CD4-positive, alpha-beta T cell treated with Interleukin-17A for 1 hour (primary cell): Measurements from ENCODE around the gene KRTAP10-10.
"Not testable (repeated sequence)": the region's sequence is repeated elsewhere in the genome, so short reads cannot be mapped to it uniquely, and the experiment has no call there.

Experiments
- DNase-seq: peaks from one replicate; pipeline ENCODE4 v3.0.0-alpha.2; 2020

Gene KRTAP10-10

GRCh38 chr21:44653656-44654575 is 16.8 kb downstream of the KRTAP10-10 start:
- DNase-seq: peak; percentile 81

DNA sequence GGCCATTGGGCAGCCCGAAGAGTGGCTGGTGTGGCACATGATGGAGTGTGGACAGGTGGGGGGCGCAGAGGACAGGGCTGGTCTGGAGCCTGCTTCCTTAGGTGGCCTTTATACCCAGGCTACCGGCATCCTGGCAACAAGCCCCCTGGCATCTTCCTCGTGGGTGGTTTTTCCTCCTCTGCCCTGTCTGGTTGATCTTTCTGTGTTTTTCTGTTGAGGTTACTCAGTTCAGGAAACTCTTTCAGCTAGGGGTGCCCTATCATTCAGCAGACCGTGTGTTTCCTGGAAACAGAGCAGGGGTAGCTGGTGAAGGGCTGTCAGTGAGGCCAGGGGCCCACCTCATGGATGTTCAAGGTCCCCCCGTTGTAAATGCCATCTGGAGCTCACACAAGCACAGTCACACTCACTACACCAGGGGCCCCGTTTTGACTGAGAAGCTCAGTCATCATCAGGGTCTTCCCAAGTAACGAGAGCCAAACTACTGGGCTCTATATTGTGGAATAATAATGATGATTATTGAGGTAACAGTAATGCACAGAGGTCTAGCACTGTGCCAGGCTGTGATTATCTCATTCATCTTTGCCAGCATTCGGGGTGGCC is 17.5 kb downstream of the KRTAP10-10 start, which contains the start of gene KRTAP12-4:
Gene KRTAP12-4 (minus strand): TSS at position 84 of the 600 bp plus-strand sequence. CDS start 45 bp downstream, at position 39.
- peak; percentile 14 for DNase-seq

- DNase-seq: no peak
These were observed 19.7 kb downstream of the KRTAP10-10 start for GRCh38 chr21:44656868-44657267.

GRCh38 chr21:44657635-44658540 is 20.7 kb downstream of the KRTAP10-10 start, which contains the start of gene KRTAP12-3:
Gene KRTAP12-3, plus strand, starts transcription at chr21:44657932. Its CDS starts 48 bp downstream, at chr21:44657980.
- DNase-seq: peak; percentile 85

GRCh38 chr21:44658541-44658910 is 21.4 kb downstream of the KRTAP10-10 start:
- DNase-seq: no peak

DNA sequence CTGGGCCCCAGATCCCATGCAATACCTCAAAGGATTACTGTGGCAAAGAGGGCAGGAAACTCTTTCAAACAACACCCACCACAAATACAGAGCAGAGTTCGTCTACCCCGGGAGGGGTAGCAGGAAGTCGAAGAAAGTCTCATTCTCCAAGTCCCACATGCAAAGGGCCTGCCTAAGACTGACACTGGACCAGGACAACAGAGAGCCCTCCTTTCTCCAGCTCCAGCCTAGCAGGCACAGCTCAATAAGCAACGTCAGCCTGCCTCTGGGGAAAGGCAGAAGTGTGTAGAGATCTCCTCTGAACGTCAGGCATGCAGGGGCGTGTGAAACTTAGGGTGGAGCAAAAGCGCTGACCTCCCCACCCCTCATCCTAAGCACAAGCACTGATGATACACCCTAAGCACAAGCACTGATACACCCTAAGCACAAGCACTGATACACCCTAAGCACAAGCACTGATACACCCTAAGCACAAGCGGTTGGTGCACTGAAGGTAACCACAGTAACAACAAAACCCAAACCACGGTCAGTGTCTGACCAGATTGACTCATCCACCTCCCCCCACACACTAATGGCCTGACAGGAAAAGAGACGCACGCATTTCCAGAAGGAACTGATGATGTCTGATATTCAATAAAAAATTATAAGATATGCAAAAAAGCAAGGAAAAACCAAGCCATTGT is 21.9 kb downstream of the KRTAP10-10 start:
- DNase-seq: peak; percentile 49

DNA sequence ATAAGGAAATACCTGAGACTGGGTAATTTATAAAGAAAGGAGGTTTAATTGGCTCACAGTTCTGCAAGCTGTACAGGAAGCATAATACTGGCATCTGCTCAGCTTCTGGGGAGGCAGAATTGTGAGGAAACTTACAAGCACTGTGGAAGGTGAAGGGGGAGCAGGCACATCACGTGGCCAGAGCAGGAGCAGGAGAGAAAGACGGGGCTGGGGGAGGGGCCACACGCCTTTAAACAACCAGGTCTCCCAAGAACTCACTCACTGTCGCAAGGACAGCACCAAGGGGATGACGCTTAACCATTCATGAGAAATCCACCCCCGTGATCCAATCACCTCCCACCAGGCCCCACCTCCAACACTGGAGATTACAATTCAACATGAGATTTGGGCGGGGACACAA is 24.4 kb downstream of the KRTAP10-10 start:
- DNase-seq: not testable (repeated sequence)

DNA sequence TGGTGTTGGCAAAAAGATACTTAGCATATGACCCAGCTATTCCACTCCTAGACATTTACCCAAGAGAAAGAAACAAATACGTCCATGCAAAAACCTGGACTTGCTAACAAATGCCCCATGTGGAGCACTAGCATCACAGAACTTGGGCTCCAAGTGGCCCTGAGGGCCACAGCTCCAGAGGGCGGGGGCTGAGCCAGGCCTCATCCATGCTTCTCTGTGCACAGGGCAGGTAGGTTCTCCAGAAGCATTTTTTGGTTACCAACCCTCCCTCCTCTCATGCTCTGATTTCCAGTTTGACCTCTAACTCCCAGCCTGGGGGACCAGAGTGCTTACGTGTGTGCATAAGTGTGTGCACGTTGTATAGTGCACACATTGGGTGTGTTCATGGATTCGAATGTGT is 27.5 kb downstream of the KRTAP10-10 start:
- no peak for DNase-seq

DNA sequence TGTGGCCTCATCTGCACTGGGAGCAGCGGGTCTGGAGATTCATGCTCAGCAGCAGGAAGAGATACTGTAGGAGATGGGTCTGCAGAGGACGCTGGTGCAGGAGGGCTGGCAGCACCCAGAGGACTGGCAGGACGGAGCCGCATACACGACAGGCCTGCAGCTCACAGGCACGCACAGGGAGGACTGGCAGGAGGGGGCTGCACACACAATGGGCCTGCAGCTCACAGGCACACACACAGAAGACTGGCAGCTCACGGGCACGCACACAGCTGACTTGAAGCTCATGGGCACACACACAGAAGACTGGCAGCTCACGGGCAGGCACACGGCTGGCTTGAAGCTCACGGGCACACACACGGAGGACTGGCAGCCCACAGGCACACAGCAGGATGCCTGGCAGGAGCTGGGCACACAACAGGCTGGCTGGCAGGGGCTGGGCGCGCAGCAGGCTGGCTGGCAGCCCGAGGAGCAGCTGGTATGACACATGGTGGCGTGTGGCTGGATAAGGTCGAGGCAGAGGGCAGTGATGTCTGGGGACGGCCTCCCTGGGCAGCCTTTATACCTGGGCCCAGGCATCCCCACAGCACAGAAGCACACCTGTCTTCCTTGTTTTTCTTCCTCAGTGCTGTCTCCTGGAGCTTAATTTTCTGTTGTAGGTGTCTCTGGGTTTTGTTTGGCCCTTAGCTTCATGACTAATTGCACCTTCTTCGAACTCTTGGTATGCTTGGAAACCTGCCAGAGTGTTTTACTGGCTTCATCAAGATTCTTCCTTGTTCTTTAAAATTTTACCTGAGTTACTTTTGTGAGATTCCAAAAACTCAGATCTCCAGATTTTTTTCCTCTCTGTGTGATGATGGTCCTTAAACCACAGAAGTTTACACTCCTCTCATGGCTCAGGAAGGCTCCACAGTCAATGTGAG is 29.5 kb downstream of the KRTAP10-10 start, which contains the start of gene KRTAP12-2:
Gene KRTAP12-2 (minus strand): TSS at position 527 of the 920 bp plus-strand sequence. CDS start 41 bp downstream, at position 486.
- no peak for DNase-seq

- DNase-seq: no peak
These were observed 30.5 kb downstream of the KRTAP10-10 start for GRCh38 chr21:44667612-44668011.

GRCh38 chr21:44670642-44671432 is 33.7 kb downstream of the KRTAP10-10 start:
- no peak for DNase-seq

- no peak for DNase-seq
These were observed 34.8 kb downstream of the KRTAP10-10 start for GRCh38 chr21:44671911-44672310.

DNA sequence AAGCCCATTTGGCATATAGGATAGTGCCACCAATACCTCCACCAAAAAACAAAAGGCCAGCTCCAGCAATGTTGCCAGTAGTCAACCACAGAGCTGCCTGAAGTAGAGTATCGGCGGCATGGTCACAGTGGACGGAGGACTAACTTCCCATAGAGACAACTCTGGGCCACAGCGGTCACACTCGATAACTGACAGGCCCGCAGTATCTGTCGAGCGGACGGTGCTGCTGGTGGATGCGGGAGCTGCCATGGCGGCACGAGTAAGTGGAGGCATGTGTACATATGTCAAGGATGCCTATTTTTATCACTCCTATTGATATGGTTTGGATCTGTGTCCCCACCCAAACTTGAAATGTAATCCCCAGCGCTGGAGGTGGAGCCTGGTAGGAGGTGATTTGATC is 40.7 kb downstream of the KRTAP10-10 start:
- no peak for DNase-seq

GRCh38 chr21:44681152-44681551 is 44.0 kb downstream of the KRTAP10-10 start:
- no peak for DNase-seq

GRCh38 chr21:44681861-44682579 is 44.9 kb downstream of the KRTAP10-10 start, which contains the start of gene KRTAP12-1:
Gene KRTAP12-1, minus strand, starts transcription at chr21:44682163. Its CDS starts 40 bp downstream, at chr21:44682123.
- DNase-seq: no peak

DNA sequence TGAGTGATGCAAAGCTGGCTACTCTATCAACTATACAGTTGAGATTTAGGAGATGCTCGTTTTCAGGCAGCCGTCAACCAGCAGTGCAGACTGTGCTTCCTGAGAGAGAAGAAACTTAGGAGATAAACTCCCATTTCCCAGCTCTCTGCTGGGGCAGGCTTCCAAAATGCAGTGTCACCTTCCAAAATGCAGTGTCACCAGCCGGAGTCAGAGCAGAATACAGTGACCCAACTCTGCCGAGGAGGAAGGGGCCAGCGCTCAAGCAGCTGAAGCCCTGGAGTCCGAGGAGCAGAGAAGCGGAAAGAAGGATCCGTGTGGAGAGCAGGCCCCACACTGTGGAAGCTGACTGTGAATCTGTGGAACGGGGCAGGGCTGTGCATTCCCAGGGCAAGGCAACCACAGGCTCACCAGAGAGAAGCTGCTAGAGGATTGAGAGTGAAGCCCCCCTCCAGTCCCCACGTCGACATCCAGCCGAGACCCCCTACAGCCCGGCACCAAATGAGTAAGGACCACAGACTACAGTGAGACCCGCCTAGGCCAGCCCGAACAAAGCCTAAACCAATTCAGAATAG is 45.5 kb downstream of the KRTAP10-10 start:
- DNase-seq: no peak

- no peak for DNase-seq
These were observed 46.9 kb downstream of the KRTAP10-10 start for GRCh38 chr21:44684077-44684476.

GRCh38 chr21:44684483-44684882 is 47.3 kb downstream of the KRTAP10-10 start:
- DNase-seq: no peak

- not testable (repeated sequence) for DNase-seq
These were observed 47.9 kb downstream of the KRTAP10-10 start for GRCh38 chr21:44685050-44685449.
